CD14-positive monocyte (primary cell): ENCODE results near the gene RIPOR3. TPM values are rescaled to one million over a fixed set of nuclear protein-coding genes. Genes with fewer than 3 reads are reported as not detected.

Experiments used
- DNase-seq, 3 donors: peaks; one replicate each; pipeline ENCODE4 v3.0.0-alpha.2; 2011 to 2022
- H2AFZ ChIP-seq: 2 replicates; pipeline ENCODE4 v1.6.0; 2012; ENCODE audit warnings: mild to moderate bottlenecking, low read depth, low read length, inconsistent platforms; ENCODE audit not compliant: insufficient read depth, poor library complexity, severe bottlenecking
- H3K27ac ChIP-seq, 2 donors: 1 replicate in 1 of 2; 2 replicates in 1 of 2; pipeline ENCODE4 v1.5.1; 2012 to 2013; ENCODE audit warnings: low read length in 2 of 2, control low read depth in 1 of 2, inconsistent platforms in 1 of 2, low read depth in 1 of 2, mild to moderate bottlenecking in 1 of 2
- H3K27me3 ChIP-seq, 2 donors: one replicate each; pipeline versions ENCODE4 v1.6.0 to v1.6.1; 2011 to 2013; ENCODE audit warnings: low read length in 2 of 2; ENCODE audit not compliant: control insufficient read depth in 2 of 2, insufficient read depth in 2 of 2
- H3K36me3 ChIP-seq, 2 donors: replicated peaks in 1 of 2; 1 replicate in 1 of 2; 2 replicates in 1 of 2; pipeline versions ENCODE4 v1.5.1 to v1.6.1; 2012 to 2013; ENCODE audit warnings: low read length in 2 of 2, control low read depth in 1 of 2, inconsistent platforms in 1 of 2, mild to moderate bottlenecking in 1 of 2; ENCODE audit not compliant: insufficient read depth in 2 of 2, control insufficient read depth in 1 of 2
- H3K4me1 ChIP-seq, 2 donors: 1 replicate in 1 of 2; 2 replicates in 1 of 2; pipeline versions ENCODE4 v1.5.1 to v1.6.1; 2012 to 2013; ENCODE audit warnings: low read length in 2 of 2, control low read depth in 1 of 2, inconsistent platforms in 1 of 2, mild to moderate bottlenecking in 1 of 2, moderate library complexity in 1 of 2; ENCODE audit not compliant: insufficient read depth in 2 of 2, control insufficient read depth in 1 of 2
- H3K4me2 ChIP-seq: replicated peaks from 2 replicates; pipeline ENCODE3; 2012; ENCODE audit warnings: low read length, moderate library complexity, mild to moderate bottlenecking; ENCODE audit not compliant: poor library complexity, severe bottlenecking; ENCODE audit errors: extremely low read depth
- H3K4me3 ChIP-seq, 3 experiments: fragments of 200-600 bp in 1 of 3; sonication (generic) in 1 of 3; replicated peaks in 1 of 3; 1 replicate in 2 of 3; 2 replicates in 1 of 3; pipeline ENCODE4 v1.5.1; 2011 to 2013; ENCODE audit warnings: low read length in 3 of 3, mild to moderate bottlenecking in 3 of 3, control low read depth in 2 of 3, low read depth in 2 of 3, inconsistent platforms in 1 of 3, moderate library complexity in 1 of 3
- H3K79me2 ChIP-seq: 2 replicates; pipeline ENCODE4 v1.6.0; 2012; ENCODE audit warnings: mild to moderate bottlenecking, control low read depth, inconsistent platforms, low read length, moderate library complexity; ENCODE audit not compliant: insufficient read depth
- H3K9ac ChIP-seq: 2 replicates; pipeline ENCODE4 v1.6.0; 2017; ENCODE audit warnings: low read length, mild to moderate bottlenecking; ENCODE audit not compliant: insufficient read depth, poor library complexity, severe bottlenecking
- H3K9me3 ChIP-seq, 2 donors: replicated peaks in 1 of 2; 1 replicate in 1 of 2; 2 replicates in 1 of 2; pipeline versions ENCODE4 v1.5.1 to v1.6.1; 2012 to 2013; ENCODE audit warnings: low read length in 2 of 2, control low read depth in 1 of 2; ENCODE audit not compliant: control insufficient read depth in 1 of 2, insufficient read depth in 1 of 2
- H4K20me1 ChIP-seq: 2 replicates; pipeline ENCODE4 v1.6.0; 2012; ENCODE audit warnings: mild to moderate bottlenecking, low read length, control low read depth, moderate library complexity; ENCODE audit not compliant: insufficient read depth
- H3K27ac Mint-ChIP-seq, 7 donors: one replicate each; pipeline ENCODE4 v1.8.0; 2020; ENCODE audit warnings: mild to moderate bottlenecking in 7 of 7, mixed read lengths in 7 of 7, moderate library complexity in 6 of 7, inconsistent platforms in 2 of 7
- H3K27me3 Mint-ChIP-seq, 3 donors: one replicate each; pipeline ENCODE4 v1.8.0; 2021 to 2022; ENCODE audit warnings: low read depth in 3 of 3, mild to moderate bottlenecking in 3 of 3, mixed read lengths in 3 of 3, moderate library complexity in 3 of 3, inconsistent platforms in 1 of 3
- H3K36me3 Mint-ChIP-seq, 2 donors: one replicate each; pipeline ENCODE4 v1.8.0; 2020; ENCODE audit warnings: mixed read lengths in 2 of 2, inconsistent platforms in 1 of 2, mild to moderate bottlenecking in 1 of 2
- H3K4me1 Mint-ChIP-seq: one replicate; pipeline ENCODE4 v1.8.0; 2020; ENCODE audit warnings: mild to moderate bottlenecking, mixed read lengths
- H3K4me3 Mint-ChIP-seq, 2 donors: one replicate each; pipeline ENCODE4 v1.8.0; 2020; ENCODE audit warnings: mild to moderate bottlenecking in 2 of 2, mixed read lengths in 2 of 2, moderate library complexity in 1 of 2
- H3K9me3 Mint-ChIP-seq, 7 donors: one replicate each; pipeline ENCODE4 v1.8.0; 2020 to 2022; ENCODE audit warnings: mixed read lengths in 7 of 7, mild to moderate bottlenecking in 6 of 7, moderate library complexity in 6 of 7, inconsistent platforms in 2 of 7
- WGBS: methylation state at CpG from one replicate; pipeline ENCODE4 v1.1.5; 2013; ENCODE audit warnings: missing lambda C conversion rate; ENCODE audit not compliant: insufficient coverage; 5-methylcytosine and 5-hydroxymethylcytosine counted together
- intact Hi-C, 2 donors: fragments of 100-400 bp; cut with micrococcal nuclease; formaldehyde crosslinking; loops; one replicate each; pipeline versions ENCODE4 v1.15.0 to v1.15.1; 2023
- polyA plus RNA-seq, 3 donors: library from polyadenylated mRNA; depleted of rRNA in 1 of 3; unstranded in 2 of 3; stranded (reverse) in 1 of 3; fragments of 300-500 nt in 2 of 3; fragments of >200 nt in 1 of 3; fragmentation: Illumina TruSeq in 2 of 3; gene quantifications; 1 replicate in 2 of 3; 2 replicates in 1 of 3; pipeline ENCODE4 v1.2.3, GENCODE V29; 2012 to 2021
- TF ChIP-seq, protein P1 (sequence below): fragments of 200-600 bp; IDR thresholded peaks from one replicate; pipeline ENCODE4 v1.8.0; 2022; ENCODE audit warnings: antibody characterized with exemption, mild to moderate bottlenecking

Gene RIPOR3
- polyA plus RNA-seq, 3 donors: not detected

DNA sequence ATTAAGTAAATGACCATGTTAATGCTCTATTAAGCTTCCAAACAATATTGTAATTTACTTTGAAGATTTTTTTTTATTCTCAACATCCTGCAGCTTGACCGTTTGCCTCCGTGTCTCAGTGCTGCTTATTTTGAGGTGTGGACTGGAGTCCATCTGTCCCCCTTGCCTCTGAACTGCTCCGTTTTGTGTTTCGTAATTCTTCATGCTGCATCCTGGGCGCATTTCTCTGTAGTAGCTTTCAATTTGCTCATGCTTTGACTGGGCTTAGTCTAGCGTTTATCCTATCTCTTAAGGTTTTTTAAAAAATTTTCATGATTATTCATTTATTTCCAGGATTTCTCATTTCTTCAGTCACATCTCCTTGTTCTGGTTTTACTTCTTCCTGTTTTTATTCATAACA is 143.4 kb downstream of the RIPOR3 start:
- Mint-ChIP-seq H3K36me3 (peaks cover 13 to 28% of the 10 kb centered on the region in 2 donors), H3K4me3 (no peak overlapping the region), H3K4me1 (peaks cover 43% of the 10 kb centered on the region), H3K9me3 (peaks cover 0 to 2% (median 0%) of the 10 kb centered on the region in 7 donors), H3K27me3 (no peaks in the 10 kb centered on the region), H3K27ac (peak overlapping the region in 4 of 7 donors; percentile 35 to 67 (median 51))
- H3K27ac ChIP-seq: peak overlapping the region in 1 of 2 donors; percentile 74
- H3K79me2 ChIP-seq: peaks cover 93% of the 10 kb centered on the region
- intact Hi-C loops: loop anchor here in 1 of 2 donors (5.0 kb wide), 1 partner anchor 36 kb away; the partner anchor contains the start of gene PTPN1
- peaks cover 5 to 32% of the 10 kb centered on the region in 2 donors for H3K36me3 ChIP-seq
- 20% methylated on average over 3 of the region's 6 CpGs for whole genome bisulfite sequencing
- no peaks in the 10 kb centered on the region for H3K9me3 ChIP-seq
- H2AFZ ChIP-seq: no peak overlapping the region
- TF ChIP-seq, protein P1, sequence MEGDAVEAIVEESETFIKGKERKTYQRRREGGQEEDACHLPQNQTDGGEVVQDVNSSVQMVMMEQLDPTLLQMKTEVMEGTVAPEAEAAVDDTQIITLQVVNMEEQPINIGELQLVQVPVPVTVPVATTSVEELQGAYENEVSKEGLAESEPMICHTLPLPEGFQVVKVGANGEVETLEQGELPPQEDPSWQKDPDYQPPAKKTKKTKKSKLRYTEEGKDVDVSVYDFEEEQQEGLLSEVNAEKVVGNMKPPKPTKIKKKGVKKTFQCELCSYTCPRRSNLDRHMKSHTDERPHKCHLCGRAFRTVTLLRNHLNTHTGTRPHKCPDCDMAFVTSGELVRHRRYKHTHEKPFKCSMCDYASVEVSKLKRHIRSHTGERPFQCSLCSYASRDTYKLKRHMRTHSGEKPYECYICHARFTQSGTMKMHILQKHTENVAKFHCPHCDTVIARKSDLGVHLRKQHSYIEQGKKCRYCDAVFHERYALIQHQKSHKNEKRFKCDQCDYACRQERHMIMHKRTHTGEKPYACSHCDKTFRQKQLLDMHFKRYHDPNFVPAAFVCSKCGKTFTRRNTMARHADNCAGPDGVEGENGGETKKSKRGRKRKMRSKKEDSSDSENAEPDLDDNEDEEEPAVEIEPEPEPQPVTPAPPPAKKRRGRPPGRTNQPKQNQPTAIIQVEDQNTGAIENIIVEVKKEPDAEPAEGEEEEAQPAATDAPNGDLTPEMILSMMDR: no peak
- H3K9ac ChIP-seq: no peak overlapping the region
- H3K27me3 ChIP-seq: no peaks in the 10 kb centered on the region
- H3K4me2 ChIP-seq: no peak overlapping the region
- H3K4me1 ChIP-seq: peaks cover 35 to 47% of the 10 kb centered on the region in 2 donors
- H4K20me1 ChIP-seq: peaks cover 93% of the 10 kb centered on the region
- H3K4me3 ChIP-seq: no peak overlapping the region
- no peak for DNase-seq

DNA sequence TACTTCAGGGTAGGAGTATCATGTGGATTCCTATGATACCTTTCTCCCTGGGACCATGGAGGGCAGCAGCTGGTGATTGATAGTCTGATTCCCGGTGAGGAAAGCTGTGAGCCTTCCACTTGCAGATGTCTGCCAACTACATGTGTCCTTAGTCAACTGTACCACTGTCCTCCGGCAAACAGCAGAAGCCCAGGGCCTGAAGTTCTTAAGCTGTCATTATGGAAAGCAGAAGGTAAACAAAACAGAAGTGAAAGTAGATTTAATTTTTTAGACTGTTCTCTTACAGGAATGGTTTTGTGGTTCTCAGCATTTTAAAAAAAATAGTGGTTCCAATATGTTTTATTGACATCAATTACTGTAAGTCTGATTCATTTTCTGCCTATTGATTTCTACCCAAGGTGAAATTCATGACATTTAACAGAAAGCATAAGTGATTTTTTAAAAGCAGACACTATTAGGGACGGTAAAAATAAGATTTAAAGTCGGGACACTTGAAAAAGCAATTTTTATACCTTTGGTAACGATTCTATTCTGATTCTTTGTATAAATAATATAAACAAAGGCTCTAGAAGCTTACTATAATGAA is 144.5 kb downstream of the RIPOR3 start:
- peak overlapping the region in 1 of 3 experiments; percentile 47 for H3K4me3 ChIP-seq
- H2AFZ ChIP-seq: no peak overlapping the region
- peaks cover 55% of the 10 kb centered on the region for H3K4me1 Mint-ChIP-seq
- TF ChIP-seq, protein P1: no peak
- H3K27ac Mint-ChIP-seq: peak overlapping the region; percentile 81 to 93 (median 90)
- H3K27ac ChIP-seq: peak overlapping the region; percentile 31 to 74
- WGBS: no CpG with 5 or more reads among the region's 5 CpGs
- peaks cover 13 to 27% of the 10 kb centered on the region in 2 donors for H3K36me3 Mint-ChIP-seq
- no peaks in the 10 kb centered on the region for H3K27me3 ChIP-seq
- H3K9ac ChIP-seq: no peak overlapping the region
- no peaks in the 10 kb centered on the region for H3K9me3 ChIP-seq
- H3K4me3 Mint-ChIP-seq: peak overlapping the region; percentile 29 to 76
- H3K36me3 ChIP-seq: peaks cover 5 to 32% of the 10 kb centered on the region in 2 donors
- H3K79me2 ChIP-seq: peaks cover 93% of the 10 kb centered on the region
- H3K9me3 Mint-ChIP-seq: peaks cover 0 to 2% (median 0%) of the 10 kb centered on the region in 7 donors
- DNase-seq: peak; percentile 49 to 57 (median 52)
- peaks cover 44 to 59% of the 10 kb centered on the region in 2 donors for H3K4me1 ChIP-seq
- intact Hi-C loops: loop anchor here in 1 of 2 donors (5.0 kb wide), 1 partner anchor 35 kb away; the partner anchor contains the start of gene PTPN1
- peaks cover 93% of the 10 kb centered on the region for H4K20me1 ChIP-seq
- H3K4me2 ChIP-seq: peak overlapping the region; percentile 50
- no peaks in the 10 kb centered on the region for H3K27me3 Mint-ChIP-seq
